Cardiac fibroblast (primary cell): ENCODE measurements around the gene CCDC191.

Experiments used
- DNase-seq, 2 donors: peaks; one replicate each; pipeline versions ENCODE4 v3.0.0 to v3.0.0-alpha.2; 2010; ENCODE audit warnings: low read depth in 2 of 2
- H3K4me3 ChIP-seq, 2 donors: replicated peaks in 1 of 2; 1 replicate in 1 of 2; 2 replicates in 1 of 2; pipeline ENCODE4 v1.5.1; 2011; ENCODE audit warnings: low read depth in 2 of 2, low read length in 2 of 2, mild to moderate bottlenecking in 2 of 2, moderate library complexity in 1 of 2
- TF ChIP-seq, protein P1 (sequence below): IDR thresholded peaks from one replicate; pipeline ENCODE4 v1.5.1; 2011; ENCODE audit warnings: low read depth, mild to moderate bottlenecking, low read length, inconsistent platforms

CCDC191 gene

DNA sequence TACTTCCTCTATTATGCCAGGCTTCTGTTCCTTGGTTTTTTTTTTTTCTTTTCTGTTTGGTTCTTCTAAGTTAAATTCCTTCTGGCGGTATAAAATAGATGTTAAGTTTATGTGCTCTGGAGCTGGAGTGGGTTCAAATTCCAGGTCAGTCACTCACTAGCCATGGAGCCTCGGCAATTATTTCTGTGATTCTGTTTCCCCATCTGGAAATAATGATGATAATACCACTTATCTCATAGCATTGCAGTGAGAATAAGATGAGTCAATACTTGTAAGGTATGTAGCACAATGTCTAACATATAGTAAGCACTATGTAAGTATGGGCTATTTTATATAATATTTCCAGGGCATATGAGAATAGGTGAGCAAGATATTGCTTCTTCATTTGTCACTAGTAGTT is 141.7 kb downstream of the CCDC191 start:
- DNase-seq: peak; percentile 36
- H3K4me3 ChIP-seq: no peak overlapping the region
- TF ChIP-seq, protein P1, sequence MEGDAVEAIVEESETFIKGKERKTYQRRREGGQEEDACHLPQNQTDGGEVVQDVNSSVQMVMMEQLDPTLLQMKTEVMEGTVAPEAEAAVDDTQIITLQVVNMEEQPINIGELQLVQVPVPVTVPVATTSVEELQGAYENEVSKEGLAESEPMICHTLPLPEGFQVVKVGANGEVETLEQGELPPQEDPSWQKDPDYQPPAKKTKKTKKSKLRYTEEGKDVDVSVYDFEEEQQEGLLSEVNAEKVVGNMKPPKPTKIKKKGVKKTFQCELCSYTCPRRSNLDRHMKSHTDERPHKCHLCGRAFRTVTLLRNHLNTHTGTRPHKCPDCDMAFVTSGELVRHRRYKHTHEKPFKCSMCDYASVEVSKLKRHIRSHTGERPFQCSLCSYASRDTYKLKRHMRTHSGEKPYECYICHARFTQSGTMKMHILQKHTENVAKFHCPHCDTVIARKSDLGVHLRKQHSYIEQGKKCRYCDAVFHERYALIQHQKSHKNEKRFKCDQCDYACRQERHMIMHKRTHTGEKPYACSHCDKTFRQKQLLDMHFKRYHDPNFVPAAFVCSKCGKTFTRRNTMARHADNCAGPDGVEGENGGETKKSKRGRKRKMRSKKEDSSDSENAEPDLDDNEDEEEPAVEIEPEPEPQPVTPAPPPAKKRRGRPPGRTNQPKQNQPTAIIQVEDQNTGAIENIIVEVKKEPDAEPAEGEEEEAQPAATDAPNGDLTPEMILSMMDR: no peak
